ENCODE data around the gene COL23A1. TPM values are rescaled to one million over a fixed set of nuclear protein-coding genes. Genes with fewer than 3 reads are reported as not detected.

Gene COL23A1
- total RNA-seq, 1 experiment from 2014 or later, result 15.0 TPM

DNA sequence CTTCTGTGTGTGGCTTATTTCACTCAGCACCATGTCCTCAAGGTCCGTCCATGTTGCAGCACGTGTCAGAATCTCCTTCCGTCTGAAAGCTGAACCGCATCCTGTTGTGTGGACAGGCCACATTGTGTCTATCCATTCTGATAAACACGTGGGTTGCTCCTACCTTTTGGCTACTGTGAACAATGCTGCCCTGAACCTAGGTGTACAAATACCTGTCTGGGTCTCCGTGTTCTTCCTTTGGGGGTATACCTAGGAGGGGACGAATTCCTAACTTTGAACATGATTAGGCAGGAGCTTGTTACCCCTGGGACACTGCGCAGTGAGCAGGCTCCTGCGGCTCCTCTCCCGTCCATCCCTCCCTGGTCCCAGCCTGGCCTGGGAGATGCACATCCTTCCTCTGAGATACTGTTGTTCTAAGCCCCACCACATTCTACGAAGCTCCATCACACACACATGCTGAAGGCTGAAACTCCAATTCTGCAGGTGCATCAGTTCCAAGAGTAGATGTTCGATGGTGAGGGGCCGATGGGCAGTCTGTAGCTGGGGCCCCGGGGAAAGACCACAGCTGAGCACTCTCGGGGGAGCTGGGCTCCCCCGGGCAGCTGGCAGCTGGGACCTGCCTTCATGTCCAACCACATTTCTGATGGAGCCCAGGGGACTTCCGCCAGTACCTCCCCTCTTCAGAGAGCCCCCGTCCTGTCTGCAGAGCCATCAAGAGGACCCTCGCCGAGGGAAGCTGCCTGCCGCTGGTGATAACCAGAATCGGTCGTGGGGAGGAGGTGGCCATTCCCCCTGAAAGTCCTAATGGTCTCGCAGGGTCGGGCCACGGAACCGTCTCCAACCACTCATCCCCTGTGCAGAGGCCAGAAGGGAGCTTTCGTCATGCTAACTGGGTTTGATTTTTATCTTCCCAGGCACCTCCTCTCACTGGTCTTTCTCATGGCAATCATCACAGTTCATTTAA, 120.9 kb downstream of the COL23A1 start (continued):
- TF ChIP-seq, protein P1, sequence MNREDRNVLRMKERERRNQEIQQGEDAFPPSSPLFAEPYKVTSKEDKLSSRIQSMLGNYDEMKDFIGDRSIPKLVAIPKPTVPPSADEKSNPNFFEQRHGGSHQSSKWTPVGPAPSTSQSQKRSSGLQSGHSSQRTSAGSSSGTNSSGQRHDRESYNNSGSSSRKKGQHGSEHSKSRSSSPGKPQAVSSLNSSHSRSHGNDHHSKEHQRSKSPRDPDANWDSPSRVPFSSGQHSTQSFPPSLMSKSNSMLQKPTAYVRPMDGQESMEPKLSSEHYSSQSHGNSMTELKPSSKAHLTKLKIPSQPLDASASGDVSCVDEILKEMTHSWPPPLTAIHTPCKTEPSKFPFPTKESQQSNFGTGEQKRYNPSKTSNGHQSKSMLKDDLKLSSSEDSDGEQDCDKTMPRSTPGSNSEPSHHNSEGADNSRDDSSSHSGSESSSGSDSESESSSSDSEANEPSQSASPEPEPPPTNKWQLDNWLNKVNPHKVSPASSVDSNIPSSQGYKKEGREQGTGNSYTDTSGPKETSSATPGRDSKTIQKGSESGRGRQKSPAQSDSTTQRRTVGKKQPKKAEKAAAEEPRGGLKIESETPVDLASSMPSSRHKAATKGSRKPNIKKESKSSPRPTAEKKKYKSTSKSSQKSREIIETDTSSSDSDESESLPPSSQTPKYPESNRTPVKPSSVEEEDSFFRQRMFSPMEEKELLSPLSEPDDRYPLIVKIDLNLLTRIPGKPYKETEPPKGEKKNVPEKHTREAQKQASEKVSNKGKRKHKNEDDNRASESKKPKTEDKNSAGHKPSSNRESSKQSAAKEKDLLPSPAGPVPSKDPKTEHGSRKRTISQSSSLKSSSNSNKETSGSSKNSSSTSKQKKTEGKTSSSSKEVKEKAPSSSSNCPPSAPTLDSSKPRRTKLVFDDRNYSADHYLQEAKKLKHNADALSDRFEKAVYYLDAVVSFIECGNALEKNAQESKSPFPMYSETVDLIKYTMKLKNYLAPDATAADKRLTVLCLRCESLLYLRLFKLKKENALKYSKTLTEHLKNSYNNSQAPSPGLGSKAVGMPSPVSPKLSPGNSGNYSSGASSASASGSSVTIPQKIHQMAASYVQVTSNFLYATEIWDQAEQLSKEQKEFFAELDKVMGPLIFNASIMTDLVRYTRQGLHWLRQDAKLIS (CRISPR knock-in tag; IDR thresholded peaks at IDR 0.05; ENCODE audit: borderline replicate concordance), result no peak
- no peak for TF ChIP-seq HMGA2 (CRISPR knock-in tag; IDR thresholded peaks at IDR 0.05)
- no peak for TF ChIP-seq FOXJ3 (CRISPR knock-in tag; IDR thresholded peaks at IDR 0.05; ENCODE audit: borderline replicate concordance)

DNA sequence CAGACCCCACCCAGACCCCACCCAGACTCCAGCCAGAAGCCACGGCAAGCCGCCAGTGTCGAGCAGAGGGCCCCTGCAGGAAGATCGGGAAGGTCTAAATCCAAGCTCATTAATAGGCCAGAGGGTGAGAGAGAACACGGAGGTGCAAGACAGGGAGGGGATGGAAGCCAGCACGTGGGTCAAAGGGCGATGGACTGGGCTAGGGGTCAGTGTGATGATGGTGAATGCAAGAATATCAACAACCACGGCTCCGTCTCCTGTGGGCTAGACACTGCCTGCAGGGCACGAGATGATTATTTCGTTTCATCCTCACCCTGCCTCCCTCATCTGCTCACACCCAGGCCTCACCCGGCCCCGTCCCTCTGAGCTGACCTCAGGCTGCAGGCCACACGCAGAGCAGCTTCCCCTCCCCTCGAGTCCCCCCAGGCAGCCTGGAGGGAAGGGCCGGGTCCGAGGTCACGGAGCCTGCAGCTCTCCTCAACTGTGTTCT, 122.0 kb downstream of the COL23A1 start:
- DNase-seq (ENCODE audit: low spot score) (no peak), ATAC-seq (no peak)
- no peak overlapping the region for H3K4me3 Mint-ChIP-seq
- H3K27ac Mint-ChIP-seq, result no peak overlapping the region
- no peaks in the 10 kb centered on the region for H3K9me3 Mint-ChIP-seq
- ChIA-PET POLR2A (interaction anchor here (0.5 kb wide), 1 partner anchor 19 kb away, joined by 3 read pairs; no protein-coding TSS in a partner anchor), CTCF (interaction anchor here (0.6 to 2.9 kb wide), 3 partner anchors 45 to 122 kb away, joined by 3 to 16 read pairs (median 3); partner anchors contain the start of gene COL23A1)
- peaks cover 13% of the 10 kb centered on the region for H3K4me1 Mint-ChIP-seq
- H3K27me3 Mint-ChIP-seq (ENCODE audit: low read depth), result no peaks in the 10 kb centered on the region
- H3K36me3 Mint-ChIP-seq, result no peaks in the 10 kb centered on the region
- TF ChIP-seq ZNF232 (CRISPR knock-in tag; IDR thresholded peaks at IDR 0.05) (no peak), FOXJ3 (CRISPR knock-in tag; IDR thresholded peaks at IDR 0.05; ENCODE audit: borderline replicate concordance) (no peak), TCF7 (CRISPR knock-in tag; IDR thresholded peaks at IDR 0.05; ENCODE audit: low read depth) (no peak), CREB1 (CRISPR knock-in tag; IDR thresholded peaks at IDR 0.05) (no peak), OVOL2 (CRISPR knock-in tag; IDR thresholded peaks at IDR 0.05; ENCODE audit: borderline replicate concordance) (no peak), ZNF219 (CRISPR knock-in tag; IDR thresholded peaks at IDR 0.05; ENCODE audit: borderline replicate concordance) (no peak), ZNF317 (CRISPR knock-in tag; IDR thresholded peaks at IDR 0.05; ENCODE audit: borderline replicate concordance, low read depth) (no peak), GTF2I (CRISPR knock-in tag; conservative IDR thresholded peaks at IDR 0.05) (no peak), GABPB1 (CRISPR knock-in tag; IDR thresholded peaks at IDR 0.05) (no peak), NFYB (CRISPR knock-in tag; conservative IDR thresholded peaks at IDR 0.05; ENCODE audit: low read depth) (no peak), ZNF423 (CRISPR knock-in tag; IDR thresholded peaks at IDR 0.05) (no peak), TP53 (CRISPR knock-in tag; IDR thresholded peaks at IDR 0.05) (no peak), EMX1 (CRISPR knock-in tag; IDR thresholded peaks at IDR 0.05) (no peak), RELA (CRISPR knock-in tag; IDR thresholded peaks at IDR 0.05; ENCODE audit: borderline replicate concordance) (no peak), ATF1 (CRISPR knock-in tag; IDR thresholded peaks at IDR 0.05) (no peak)
- TF ChIP-seq, protein P2, sequence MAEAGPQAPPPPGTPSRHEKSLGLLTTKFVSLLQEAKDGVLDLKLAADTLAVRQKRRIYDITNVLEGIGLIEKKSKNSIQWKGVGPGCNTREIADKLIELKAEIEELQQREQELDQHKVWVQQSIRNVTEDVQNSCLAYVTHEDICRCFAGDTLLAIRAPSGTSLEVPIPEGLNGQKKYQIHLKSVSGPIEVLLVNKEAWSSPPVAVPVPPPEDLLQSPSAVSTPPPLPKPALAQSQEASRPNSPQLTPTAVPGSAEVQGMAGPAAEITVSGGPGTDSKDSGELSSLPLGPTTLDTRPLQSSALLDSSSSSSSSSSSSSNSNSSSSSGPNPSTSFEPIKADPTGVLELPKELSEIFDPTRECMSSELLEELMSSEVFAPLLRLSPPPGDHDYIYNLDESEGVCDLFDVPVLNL (CRISPR knock-in tag; IDR thresholded peaks at IDR 0.05; ENCODE audit: borderline replicate concordance, low read depth), result no peak
- TF ChIP-seq, protein P3, sequence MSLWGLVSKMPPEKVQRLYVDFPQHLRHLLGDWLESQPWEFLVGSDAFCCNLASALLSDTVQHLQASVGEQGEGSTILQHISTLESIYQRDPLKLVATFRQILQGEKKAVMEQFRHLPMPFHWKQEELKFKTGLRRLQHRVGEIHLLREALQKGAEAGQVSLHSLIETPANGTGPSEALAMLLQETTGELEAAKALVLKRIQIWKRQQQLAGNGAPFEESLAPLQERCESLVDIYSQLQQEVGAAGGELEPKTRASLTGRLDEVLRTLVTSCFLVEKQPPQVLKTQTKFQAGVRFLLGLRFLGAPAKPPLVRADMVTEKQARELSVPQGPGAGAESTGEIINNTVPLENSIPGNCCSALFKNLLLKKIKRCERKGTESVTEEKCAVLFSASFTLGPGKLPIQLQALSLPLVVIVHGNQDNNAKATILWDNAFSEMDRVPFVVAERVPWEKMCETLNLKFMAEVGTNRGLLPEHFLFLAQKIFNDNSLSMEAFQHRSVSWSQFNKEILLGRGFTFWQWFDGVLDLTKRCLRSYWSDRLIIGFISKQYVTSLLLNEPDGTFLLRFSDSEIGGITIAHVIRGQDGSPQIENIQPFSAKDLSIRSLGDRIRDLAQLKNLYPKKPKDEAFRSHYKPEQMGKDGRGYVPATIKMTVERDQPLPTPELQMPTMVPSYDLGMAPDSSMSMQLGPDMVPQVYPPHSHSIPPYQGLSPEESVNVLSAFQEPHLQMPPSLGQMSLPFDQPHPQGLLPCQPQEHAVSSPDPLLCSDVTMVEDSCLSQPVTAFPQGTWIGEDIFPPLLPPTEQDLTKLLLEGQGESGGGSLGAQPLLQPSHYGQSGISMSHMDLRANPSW (CRISPR knock-in tag; conservative IDR thresholded peaks at IDR 0.05; ENCODE audit: low read depth), result no peak
- TF ChIP-seq, protein P4, sequence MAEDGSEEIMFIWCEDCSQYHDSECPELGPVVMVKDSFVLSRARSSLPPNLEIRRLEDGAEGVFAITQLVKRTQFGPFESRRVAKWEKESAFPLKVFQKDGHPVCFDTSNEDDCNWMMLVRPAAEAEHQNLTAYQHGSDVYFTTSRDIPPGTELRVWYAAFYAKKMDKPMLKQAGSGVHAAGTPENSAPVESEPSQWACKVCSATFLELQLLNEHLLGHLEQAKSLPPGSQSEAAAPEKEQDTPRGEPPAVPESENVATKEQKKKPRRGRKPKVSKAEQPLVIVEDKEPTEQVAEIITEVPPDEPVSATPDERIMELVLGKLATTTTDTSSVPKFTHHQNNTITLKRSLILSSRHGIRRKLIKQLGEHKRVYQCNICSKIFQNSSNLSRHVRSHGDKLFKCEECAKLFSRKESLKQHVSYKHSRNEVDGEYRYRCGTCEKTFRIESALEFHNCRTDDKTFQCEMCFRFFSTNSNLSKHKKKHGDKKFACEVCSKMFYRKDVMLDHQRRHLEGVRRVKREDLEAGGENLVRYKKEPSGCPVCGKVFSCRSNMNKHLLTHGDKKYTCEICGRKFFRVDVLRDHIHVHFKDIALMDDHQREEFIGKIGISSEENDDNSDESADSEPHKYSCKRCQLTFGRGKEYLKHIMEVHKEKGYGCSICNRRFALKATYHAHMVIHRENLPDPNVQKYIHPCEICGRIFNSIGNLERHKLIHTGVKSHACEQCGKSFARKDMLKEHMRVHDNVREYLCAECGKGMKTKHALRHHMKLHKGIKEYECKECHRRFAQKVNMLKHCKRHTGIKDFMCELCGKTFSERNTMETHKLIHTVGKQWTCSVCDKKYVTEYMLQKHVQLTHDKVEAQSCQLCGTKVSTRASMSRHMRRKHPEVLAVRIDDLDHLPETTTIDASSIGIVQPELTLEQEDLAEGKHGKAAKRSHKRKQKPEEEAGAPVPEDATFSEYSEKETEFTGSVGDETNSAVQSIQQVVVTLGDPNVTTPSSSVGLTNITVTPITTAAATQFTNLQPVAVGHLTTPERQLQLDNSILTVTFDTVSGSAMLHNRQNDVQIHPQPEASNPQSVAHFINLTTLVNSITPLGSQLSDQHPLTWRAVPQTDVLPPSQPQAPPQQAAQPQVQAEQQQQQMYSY (CRISPR knock-in tag; IDR thresholded peaks at IDR 0.05), result no peak
- TF ChIP-seq, protein P5, sequence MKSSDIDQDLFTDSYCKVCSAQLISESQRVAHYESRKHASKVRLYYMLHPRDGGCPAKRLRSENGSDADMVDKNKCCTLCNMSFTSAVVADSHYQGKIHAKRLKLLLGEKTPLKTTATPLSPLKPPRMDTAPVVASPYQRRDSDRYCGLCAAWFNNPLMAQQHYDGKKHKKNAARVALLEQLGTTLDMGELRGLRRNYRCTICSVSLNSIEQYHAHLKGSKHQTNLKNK (CRISPR knock-in tag; IDR thresholded peaks at IDR 0.05), result no peak
